A549 (cell line): Measurements from ENCODE around the gene S100A8.

Source experiments
- BHLHE40 ChIP-seq: IDR thresholded peaks from 2 replicates; pipeline ENCODE4 v1.6.1; 2012; ENCODE audit warnings: low read depth, low read length, inconsistent platforms
- KDM5A ChIP-seq: fragments of 200-600 bp; sonication (generic); IDR thresholded peaks from 2 replicates; pipeline ENCODE4 v1.6.1; 2016; ENCODE audit warnings: antibody characterized with exemption, mild to moderate bottlenecking
- TF ChIP-seq, protein P1 (sequence below): fragments of >200 bp; sonication (Bioruptor Twin); formaldehyde crosslinking; IDR thresholded peaks from 3 replicates; pipeline ENCODE4 v1.5.1; 2016

DNA sequence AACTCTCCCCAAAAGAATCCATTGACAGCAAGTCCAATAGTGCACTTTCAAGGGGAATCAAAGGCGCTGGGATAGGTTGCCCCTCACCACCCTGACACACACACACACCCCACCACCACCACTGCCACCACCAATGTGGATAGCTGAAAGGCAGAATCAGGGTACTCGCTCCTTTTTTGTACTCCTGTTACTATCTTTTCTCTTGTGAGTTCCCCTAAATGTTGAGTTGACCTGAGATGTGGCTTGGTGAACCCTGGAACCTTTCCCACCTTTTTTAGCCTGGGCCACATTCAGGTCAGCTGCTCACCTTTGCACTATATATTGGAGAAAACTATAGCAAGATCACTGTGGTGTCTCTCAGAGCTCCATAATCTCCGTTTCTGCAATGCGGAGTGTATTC is 3.9 kb downstream of the S100A8 start:
- TF ChIP-seq, protein P1, sequence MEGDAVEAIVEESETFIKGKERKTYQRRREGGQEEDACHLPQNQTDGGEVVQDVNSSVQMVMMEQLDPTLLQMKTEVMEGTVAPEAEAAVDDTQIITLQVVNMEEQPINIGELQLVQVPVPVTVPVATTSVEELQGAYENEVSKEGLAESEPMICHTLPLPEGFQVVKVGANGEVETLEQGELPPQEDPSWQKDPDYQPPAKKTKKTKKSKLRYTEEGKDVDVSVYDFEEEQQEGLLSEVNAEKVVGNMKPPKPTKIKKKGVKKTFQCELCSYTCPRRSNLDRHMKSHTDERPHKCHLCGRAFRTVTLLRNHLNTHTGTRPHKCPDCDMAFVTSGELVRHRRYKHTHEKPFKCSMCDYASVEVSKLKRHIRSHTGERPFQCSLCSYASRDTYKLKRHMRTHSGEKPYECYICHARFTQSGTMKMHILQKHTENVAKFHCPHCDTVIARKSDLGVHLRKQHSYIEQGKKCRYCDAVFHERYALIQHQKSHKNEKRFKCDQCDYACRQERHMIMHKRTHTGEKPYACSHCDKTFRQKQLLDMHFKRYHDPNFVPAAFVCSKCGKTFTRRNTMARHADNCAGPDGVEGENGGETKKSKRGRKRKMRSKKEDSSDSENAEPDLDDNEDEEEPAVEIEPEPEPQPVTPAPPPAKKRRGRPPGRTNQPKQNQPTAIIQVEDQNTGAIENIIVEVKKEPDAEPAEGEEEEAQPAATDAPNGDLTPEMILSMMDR = no peak
- TF ChIP-seq BHLHE40 = no peak
- no peak for TF ChIP-seq KDM5A
